Kidney epithelial cell (primary cell): Measurements from ENCODE around the gene MPP4. TPM values are rescaled to one million over a fixed set of nuclear protein-coding genes. Genes with fewer than 3 reads are reported as not detected.

Source experiments
- DNase-seq: peaks from one replicate; pipeline ENCODE4 v3.0.0-alpha.2; 2010; ENCODE audit warnings: low read depth
- H3K27me3 ChIP-seq: 2 replicates; pipeline ENCODE4 v1.6.0; 2011; ENCODE audit warnings: low read length; ENCODE audit not compliant: control insufficient read depth, insufficient read depth
- H3K36me3 ChIP-seq: 2 replicates; pipeline ENCODE4 v1.5.1; 2011; ENCODE audit warnings: low read length; ENCODE audit not compliant: control insufficient read depth, insufficient read depth
- H3K4me3 ChIP-seq: 2 replicates; pipeline ENCODE4 v1.5.1; 2011; ENCODE audit warnings: low read depth, mild to moderate bottlenecking, control low read depth, low read length
- CTCF ChIP-seq: IDR thresholded peaks from 2 replicates; pipeline ENCODE4 v1.5.1; 2011; ENCODE audit warnings: mild to moderate bottlenecking, moderate library complexity, low read length, control low read depth, inconsistent platforms; ENCODE audit not compliant: insufficient read depth, poor library complexity, severe bottlenecking
- total RNA-seq: library from RNA; depleted of rRNA; stranded (reverse); fragments of >200 nt; gene quantifications from 2 replicates; pipeline ENCODE4 v1.2.3, GENCODE V29; 2015

MPP4 gene
- total RNA-seq, 1 donor from 2014 or later: not detected

DNA sequence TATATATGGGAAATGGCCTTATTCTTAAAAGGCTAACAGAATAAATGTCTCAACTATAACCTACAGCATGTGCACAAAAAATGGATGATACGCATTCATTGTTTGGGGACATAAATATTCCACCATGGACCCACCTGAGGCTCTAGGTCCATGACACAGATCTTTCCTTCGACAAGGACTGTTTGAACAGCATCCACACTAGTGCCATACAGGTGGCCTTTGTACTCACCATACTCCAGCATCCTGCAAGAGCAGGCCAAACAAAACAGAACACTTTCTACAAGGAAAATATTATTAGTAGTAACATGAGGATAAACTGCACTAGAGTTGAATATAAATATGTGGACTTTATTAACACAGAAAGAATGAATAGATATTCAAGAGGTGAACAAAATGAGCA lies 49.0 kb downstream of the MPP4 start:
- no peak for DNase-seq
- H3K27me3 ChIP-seq: no peaks in the 10 kb centered on the region
- no peak for TF ChIP-seq CTCF
- no peak overlapping the region for H3K4me3 ChIP-seq
- no peaks in the 10 kb centered on the region for H3K36me3 ChIP-seq

GRCh38 chr2:201647431-201647830 lies 51.0 kb downstream of the MPP4 start:
- TF ChIP-seq CTCF: no peak
- no peak for DNase-seq
- Histone ChIP-seq H3K27me3 (no peaks in the 10 kb centered on the region), H3K36me3 (no peaks in the 10 kb centered on the region), H3K4me3 (no peak overlapping the region)

- TF ChIP-seq CTCF: no peak
- no peak for DNase-seq
- no peak overlapping the region for H3K4me3 ChIP-seq
- H3K27me3 ChIP-seq: no peaks in the 10 kb centered on the region
- no peaks in the 10 kb centered on the region for H3K36me3 ChIP-seq
Observed at GRCh38 chr2:201644001-201644400, 54.4 kb downstream of the MPP4 start.

GRCh38 chr2:201643216-201643890 lies 55.1 kb downstream of the MPP4 start, which contains the start of gene TMEM237:
Gene TMEM237 (minus strand): TSS chr2:201643503. CDS start chr2:201643400, 103 bp downstream.
- no peaks in the 10 kb centered on the region for H3K27me3 ChIP-seq
- DNase-seq: no peak
- H3K36me3 ChIP-seq: no peaks in the 10 kb centered on the region
- peak within 1 kb of the TSS; percentile 98 for H3K4me3 ChIP-seq
- TF ChIP-seq CTCF: no peak

- no peak for TF ChIP-seq CTCF
- DNase-seq: no peak
- Histone ChIP-seq H3K36me3 (no peaks in the 10 kb centered on the region), H3K27me3 (no peaks in the 10 kb centered on the region), H3K4me3 (peak overlapping the region; percentile 98)
Observed at GRCh38 chr2:201642579-201643215, 55.7 kb downstream of the MPP4 start.
